GM10266 (cell line): ENCODE results near the gene MAMDC2.

Experiments
- DNase-seq: peaks from one replicate; pipeline ENCODE4 v3.0.0; 2012; ENCODE audit errors: extremely low spot score
- CTCF ChIP-seq: IDR thresholded peaks from 2 replicates; pipeline ENCODE4 v1.5.1; 2012; ENCODE audit warnings: mild to moderate bottlenecking, low read depth; ENCODE audit not compliant: control insufficient read depth, insufficient read depth; ENCODE audit errors: missing control alignments

The MAMDC2 gene

GRCh38 chr9:70143394-70144130 lies 99.9 kb downstream of the MAMDC2 start:
- no peak for TF ChIP-seq CTCF

DNA sequence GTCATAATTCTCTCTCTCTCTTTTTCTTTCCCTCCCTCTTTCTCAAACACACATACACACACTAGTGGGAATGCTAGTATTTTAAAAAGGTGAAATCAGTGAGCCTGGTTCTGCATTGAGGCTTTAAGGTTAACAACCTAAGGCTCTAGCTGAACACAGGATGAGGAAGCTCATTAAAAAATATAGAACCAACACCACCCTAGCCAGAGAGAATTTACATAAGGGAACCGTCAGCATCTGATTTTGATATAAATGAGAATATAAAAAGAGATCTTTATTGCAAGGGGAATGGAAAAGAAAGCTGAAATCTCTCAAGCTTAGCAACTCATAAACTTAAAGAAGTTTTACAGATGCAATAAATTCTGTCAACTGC lies 100.5 kb downstream of the MAMDC2 start:
- DNase-seq: no peak
- TF ChIP-seq CTCF: no peak

More at GRCh38 chr9:70143394-70144130, 99.9 kb downstream of the MAMDC2 start:
- DNase-seq: no peak

DNA sequence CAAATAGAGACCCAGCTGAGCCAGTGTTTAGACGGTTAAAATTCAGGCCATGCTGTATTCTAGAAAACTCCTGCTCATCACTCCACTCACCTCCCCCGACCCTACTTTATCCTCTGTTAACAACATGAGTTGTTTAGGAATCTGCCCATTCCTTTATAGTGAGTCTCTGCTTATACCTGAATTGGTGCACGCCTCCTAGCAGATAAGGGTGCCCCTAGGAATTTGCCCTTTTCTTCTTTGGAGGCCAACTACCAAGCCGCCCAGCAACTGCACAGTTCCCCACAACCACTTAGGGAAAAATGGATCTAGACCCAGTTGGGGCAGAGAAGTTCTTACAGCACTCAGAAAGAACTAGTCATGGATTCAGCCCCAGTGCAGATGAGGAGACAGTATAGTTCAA lies 102.3 kb downstream of the MAMDC2 start:
- no peak for DNase-seq
- no peak for TF ChIP-seq CTCF

DNA sequence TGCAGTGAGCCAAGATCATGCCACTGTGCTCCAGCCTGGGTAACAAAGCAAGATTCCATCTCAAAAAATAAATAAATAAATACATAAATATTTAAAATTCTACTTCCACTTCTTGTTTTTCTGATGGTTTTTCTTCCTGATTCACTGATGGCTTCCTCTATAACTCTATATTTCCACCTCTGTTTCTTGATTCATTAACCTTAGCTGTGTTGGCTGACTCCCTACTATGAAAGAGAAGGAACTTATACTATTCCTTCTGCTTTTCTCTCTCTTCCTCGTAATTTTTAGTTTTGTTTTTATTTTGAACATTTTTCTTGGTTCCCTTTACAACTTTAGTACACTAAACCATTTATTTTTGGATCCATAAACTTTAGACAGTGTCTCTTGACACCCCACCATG lies 103.5 kb downstream of the MAMDC2 start:
- TF ChIP-seq CTCF: no peak
- no peak for DNase-seq

GRCh38 chr9:70147651-70148050 lies 104.0 kb downstream of the MAMDC2 start:
- DNase-seq: no peak
- TF ChIP-seq CTCF: no peak

- no peak for TF ChIP-seq CTCF
Observed at GRCh38 chr9:70152350-70152749, 108.7 kb downstream of the MAMDC2 start.

GRCh38 chr9:70156729-70157128 lies 113.1 kb downstream of the MAMDC2 start:
- no peak for TF ChIP-seq CTCF
- no peak for DNase-seq

More at GRCh38 chr9:70152350-70152749, 108.7 kb downstream of the MAMDC2 start:
- DNase-seq: no peak
